Mesendoderm (in vitro differentiated cells): Measurements from ENCODE around the gene RUNDC3A.

Experiments
- DNase-seq: peaks from one replicate; pipeline ENCODE4 v3.0.0; 2013
- H2AK5ac ChIP-seq: 2 replicates; pipeline ENCODE4 v1.6.1; 2013; ENCODE audit warnings: low read length, inconsistent platforms
- H2BK120ac ChIP-seq: 2 replicates; pipeline ENCODE4 v1.6.1; 2013; ENCODE audit warnings: low read depth, mild to moderate bottlenecking, low read length, moderate library complexity, mixed read lengths
- H2BK15ac ChIP-seq: replicated peaks from 2 replicates; pipeline ENCODE4 v1.6.1; 2013; ENCODE audit warnings: low read depth, mild to moderate bottlenecking, moderate library complexity
- H2BK5ac ChIP-seq: 2 replicates; pipeline ENCODE4 v1.6.1; 2013; ENCODE audit warnings: low read length, inconsistent platforms
- H3K18ac ChIP-seq: 2 replicates; pipeline ENCODE4 v1.6.1; 2013; ENCODE audit warnings: mild to moderate bottlenecking, low read length, mixed read lengths
- H3K23ac ChIP-seq: one replicate; pipeline ENCODE4 v1.6.1; 2013; ENCODE audit warnings: low read length
- H3K27ac ChIP-seq: 2 replicates; pipeline ENCODE4 v1.5.1; 2013; ENCODE audit warnings: low read depth, mild to moderate bottlenecking, inconsistent platforms, low read length, moderate library complexity
- H3K27me3 ChIP-seq: 2 replicates; pipeline ENCODE4 v1.6.1; 2013; ENCODE audit warnings: low read length, control low read depth, mild to moderate bottlenecking, inconsistent platforms; ENCODE audit not compliant: insufficient read depth, poor library complexity
- H3K36me3 ChIP-seq: 2 replicates; pipeline ENCODE4 v1.6.1; 2013; ENCODE audit warnings: low read length, inconsistent platforms; ENCODE audit not compliant: control insufficient read depth, insufficient read depth
- H3K4ac ChIP-seq: one replicate; pipeline ENCODE4 v1.6.1; 2013; ENCODE audit warnings: low read depth, mild to moderate bottlenecking, low read length, moderate library complexity
- H3K4me1 ChIP-seq: 2 replicates; pipeline ENCODE4 v1.6.1; 2013; ENCODE audit warnings: low read depth, low read length, inconsistent platforms; ENCODE audit not compliant: control insufficient read depth
- H3K4me2 ChIP-seq: 2 replicates; pipeline ENCODE4 v1.6.1; 2013; ENCODE audit warnings: low read length
- H3K4me3 ChIP-seq: 2 replicates; pipeline ENCODE4 v1.5.1; 2013; ENCODE audit warnings: mild to moderate bottlenecking, low read length
- H3K56ac ChIP-seq: one replicate; pipeline ENCODE4 v1.6.1; 2013; ENCODE audit warnings: low read length
- H3K79me1 ChIP-seq: 2 replicates; pipeline ENCODE4 v1.6.1; 2013; ENCODE audit warnings: low read length, inconsistent platforms
- H3K79me2 ChIP-seq: 2 replicates; pipeline ENCODE4 v1.6.1; 2013; ENCODE audit warnings: mild to moderate bottlenecking, low read length; ENCODE audit not compliant: control insufficient read depth, insufficient read depth
- H3K9ac ChIP-seq: 2 replicates; pipeline ENCODE4 v1.6.1; 2013; ENCODE audit warnings: low read length, inconsistent platforms
- H4K5ac ChIP-seq: one replicate; pipeline ENCODE4 v1.6.1; 2013; ENCODE audit warnings: low read length
- H4K8ac ChIP-seq: one replicate; pipeline ENCODE4 v1.6.1; 2013; ENCODE audit warnings: low read depth, mild to moderate bottlenecking, control low read depth, low read length, moderate library complexity
- WGBS: extraction: QIAGEN DNeasy Blood & Tissue Kit; methylation state at CpG from one replicate; pipeline ENCODE4 v1.1.7; 2013; ENCODE audit warnings: low lambda C conversion rate, missing lambda C conversion rate; ENCODE audit not compliant: insufficient coverage; ENCODE audit errors: extremely low coverage; 5-methylcytosine and 5-hydroxymethylcytosine counted together

Gene RUNDC3A

GRCh38 chr17:44272321-44272951, 36.0 kb upstream of the RUNDC3A start:
- H3K36me3 ChIP-seq, result no peaks in the 10 kb centered on the region
- no peak overlapping the region for H3K4ac ChIP-seq
- H3K9ac ChIP-seq, result no peak overlapping the region
- H3K4me2 ChIP-seq, result no peak overlapping the region
- H2BK5ac ChIP-seq, result no peak overlapping the region
- no peak overlapping the region for H2BK15ac ChIP-seq
- H3K4me1 ChIP-seq, result no peaks in the 10 kb centered on the region
- H3K27me3 ChIP-seq, result no peaks in the 10 kb centered on the region
- no peak overlapping the region for H3K4me3 ChIP-seq
- H4K5ac ChIP-seq, result no peak overlapping the region
- no peak overlapping the region for H3K27ac ChIP-seq
- H2BK120ac ChIP-seq, result no peak overlapping the region
- H3K79me2 ChIP-seq, result no peaks in the 10 kb centered on the region
- H4K8ac ChIP-seq, result no peak overlapping the region
- no peak for DNase-seq
- H2AK5ac ChIP-seq, result no peak overlapping the region
- H3K23ac ChIP-seq, result no peak overlapping the region
- no peak overlapping the region for H3K56ac ChIP-seq
- WGBS, result no CpG with 5 or more reads among the region's 13 CpGs
- H3K18ac ChIP-seq, result no peak overlapping the region
- no peaks in the 10 kb centered on the region for H3K79me1 ChIP-seq

- no peaks in the 10 kb centered on the region for H3K4me1 ChIP-seq
- no peak overlapping the region for H2BK15ac ChIP-seq
- H3K9ac ChIP-seq, result no peak overlapping the region
- H3K36me3 ChIP-seq, result no peaks in the 10 kb centered on the region
- H3K27me3 ChIP-seq, result no peaks in the 10 kb centered on the region
- H4K8ac ChIP-seq, result no peak overlapping the region
- H3K27ac ChIP-seq, result no peak overlapping the region
- no peak overlapping the region for H2AK5ac ChIP-seq
- no peak overlapping the region for H4K5ac ChIP-seq
- no peak overlapping the region for H3K4me2 ChIP-seq
- WGBS, result no CpG with 5 or more reads among the region's 6 CpGs
- H2BK120ac ChIP-seq, result no peak overlapping the region
- H3K4me3 ChIP-seq, result no peak overlapping the region
- DNase-seq, result no peak
- H3K18ac ChIP-seq, result no peak overlapping the region
- no peaks in the 10 kb centered on the region for H3K79me1 ChIP-seq
- H3K23ac ChIP-seq, result no peak overlapping the region
- no peak overlapping the region for H2BK5ac ChIP-seq
- H3K56ac ChIP-seq, result no peak overlapping the region
- H3K79me2 ChIP-seq, result no peaks in the 10 kb centered on the region
- H3K4ac ChIP-seq, result no peak overlapping the region
These were observed 35.4 kb upstream of the RUNDC3A start for GRCh38 chr17:44272954-44273353.

GRCh38 chr17:44273607-44274006, 34.8 kb upstream of the RUNDC3A start:
- H3K27ac ChIP-seq, result no peak overlapping the region
- no peak overlapping the region for H3K9ac ChIP-seq
- H3K4me1 ChIP-seq, result no peaks in the 10 kb centered on the region
- WGBS, result no CpG with 5 or more reads among the region's 5 CpGs
- no peak overlapping the region for H3K18ac ChIP-seq
- H3K4ac ChIP-seq, result no peak overlapping the region
- no peak overlapping the region for H3K23ac ChIP-seq
- H3K27me3 ChIP-seq, result no peaks in the 10 kb centered on the region
- no peak overlapping the region for H3K56ac ChIP-seq
- no peak overlapping the region for H3K4me3 ChIP-seq
- no peaks in the 10 kb centered on the region for H3K79me1 ChIP-seq
- no peak overlapping the region for H4K8ac ChIP-seq
- H4K5ac ChIP-seq, result no peak overlapping the region
- H2BK120ac ChIP-seq, result no peak overlapping the region
- no peak overlapping the region for H2BK15ac ChIP-seq
- DNase-seq, result peak; percentile 26
- H3K36me3 ChIP-seq, result no peaks in the 10 kb centered on the region
- no peak overlapping the region for H3K4me2 ChIP-seq
- no peak overlapping the region for H2BK5ac ChIP-seq
- no peaks in the 10 kb centered on the region for H3K79me2 ChIP-seq
- no peak overlapping the region for H2AK5ac ChIP-seq

- H2BK5ac ChIP-seq, result no peak overlapping the region
- no peak overlapping the region for H3K4me2 ChIP-seq
- H3K27ac ChIP-seq, result no peak overlapping the region
- no peak overlapping the region for H3K18ac ChIP-seq
- no peaks in the 10 kb centered on the region for H3K36me3 ChIP-seq
- H3K23ac ChIP-seq, result no peak overlapping the region
- no peak overlapping the region for H2AK5ac ChIP-seq
- no peak overlapping the region for H3K56ac ChIP-seq
- H4K5ac ChIP-seq, result no peak overlapping the region
- no peak overlapping the region for H4K8ac ChIP-seq
- H3K9ac ChIP-seq, result no peak overlapping the region
- peaks cover 2% of the 10 kb centered on the region for H3K4me1 ChIP-seq
- no peaks in the 10 kb centered on the region for H3K79me1 ChIP-seq
- H3K27me3 ChIP-seq, result no peaks in the 10 kb centered on the region
- no peak overlapping the region for H2BK15ac ChIP-seq
- DNase-seq, result no peak
- no peaks in the 10 kb centered on the region for H3K79me2 ChIP-seq
- H3K4me3 ChIP-seq, result no peak overlapping the region
- no peak overlapping the region for H3K4ac ChIP-seq
- H2BK120ac ChIP-seq, result no peak overlapping the region
- no CpG with 5 or more reads among the region's 4 CpGs for WGBS
These were observed 30.4 kb upstream of the RUNDC3A start for GRCh38 chr17:44277976-44278375.

- Histone ChIP-seq H2BK5ac (no peak overlapping the region), H3K9ac (peak overlapping the region; percentile 9), H2BK120ac (no peak overlapping the region), H3K4me3 (no peak overlapping the region), H3K79me2 (no peaks in the 10 kb centered on the region), H4K8ac (no peak overlapping the region), H2AK5ac (no peak overlapping the region), H3K23ac (no peak overlapping the region), H2BK15ac (no peak overlapping the region), H4K5ac (no peak overlapping the region), H3K36me3 (no peaks in the 10 kb centered on the region), H3K56ac (peak overlapping the region; percentile 73), H3K27ac (no peak overlapping the region), H3K4me1 (peaks cover 2% of the 10 kb centered on the region), H3K18ac (no peak overlapping the region), H3K4me2 (no peak overlapping the region), H3K27me3 (no peaks in the 10 kb centered on the region), H3K4ac (peak overlapping the region; percentile 49), H3K79me1 (no peaks in the 10 kb centered on the region)
- no peak for DNase-seq
- no CpG with 5 or more reads among the region's 2 CpGs for WGBS
These were observed 29.1 kb upstream of the RUNDC3A start for GRCh38 chr17:44279346-44279665.
